ENCODE measurements around the gene ZMYM2.
A peak's percentile ranks its signal among the peaks of the same experiment; 100 is the strongest.
"Not testable (repeated sequence)": the region's sequence is repeated elsewhere in the genome, so short reads cannot be mapped to it uniquely, and the experiment has no call there.

The ZMYM2 gene

DNA sequence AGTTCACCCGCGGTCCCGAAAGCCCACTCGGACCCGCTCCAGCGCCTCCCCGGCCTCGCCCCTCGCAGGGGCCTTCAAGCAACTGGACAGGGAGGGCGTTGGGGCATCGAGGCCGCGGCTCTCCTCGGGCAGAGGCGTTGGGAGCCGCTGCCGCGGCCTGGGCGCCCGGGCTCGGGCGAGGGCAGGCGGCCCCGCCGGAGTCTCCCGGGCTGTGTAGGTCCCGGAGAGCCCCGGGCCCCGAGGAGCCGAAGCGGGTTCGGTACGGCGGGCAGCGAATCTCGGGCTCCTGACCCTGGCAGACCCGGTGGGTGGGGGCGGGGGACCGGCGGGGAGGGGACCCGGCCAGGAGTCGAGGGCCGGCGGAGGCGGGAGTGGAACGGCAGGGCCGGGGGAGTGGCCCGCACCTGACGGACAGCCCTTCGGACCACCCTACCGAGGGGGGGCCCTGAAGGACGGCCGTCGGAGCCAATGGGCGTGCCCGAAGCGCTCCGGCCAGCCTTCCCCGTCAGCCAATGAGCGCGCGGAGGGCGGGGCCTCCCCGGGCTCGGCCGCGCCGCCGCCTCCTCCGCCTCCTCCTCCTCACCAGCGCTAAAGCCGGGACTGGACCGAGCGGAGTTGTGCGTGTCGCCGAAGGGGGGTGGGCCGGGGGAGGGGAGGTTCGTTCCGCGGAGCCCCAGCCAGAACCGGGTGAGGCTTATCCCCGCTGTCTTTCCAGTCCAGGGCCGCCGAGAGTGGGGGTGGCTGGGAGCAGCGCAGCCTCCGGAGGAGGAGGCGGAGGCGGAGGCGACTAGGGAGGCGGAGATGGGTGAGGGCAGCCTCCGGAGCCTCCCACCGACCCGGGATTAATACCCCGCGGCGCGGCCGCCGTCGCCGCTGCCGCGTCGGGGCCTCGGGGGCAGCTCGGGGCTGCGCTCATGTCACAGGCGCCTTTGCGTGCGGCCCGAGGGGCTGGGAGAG lies at the start of gene ZMYM2:
ZMYM2 (plus strand) TSS at position 573 of the 957 bp plus-strand sequence. CDS start 34,346 bp downstream, outside the sequence.
- peak; percentile 71 for DNase-seq (ENCODE audit: low read depth)

DNA sequence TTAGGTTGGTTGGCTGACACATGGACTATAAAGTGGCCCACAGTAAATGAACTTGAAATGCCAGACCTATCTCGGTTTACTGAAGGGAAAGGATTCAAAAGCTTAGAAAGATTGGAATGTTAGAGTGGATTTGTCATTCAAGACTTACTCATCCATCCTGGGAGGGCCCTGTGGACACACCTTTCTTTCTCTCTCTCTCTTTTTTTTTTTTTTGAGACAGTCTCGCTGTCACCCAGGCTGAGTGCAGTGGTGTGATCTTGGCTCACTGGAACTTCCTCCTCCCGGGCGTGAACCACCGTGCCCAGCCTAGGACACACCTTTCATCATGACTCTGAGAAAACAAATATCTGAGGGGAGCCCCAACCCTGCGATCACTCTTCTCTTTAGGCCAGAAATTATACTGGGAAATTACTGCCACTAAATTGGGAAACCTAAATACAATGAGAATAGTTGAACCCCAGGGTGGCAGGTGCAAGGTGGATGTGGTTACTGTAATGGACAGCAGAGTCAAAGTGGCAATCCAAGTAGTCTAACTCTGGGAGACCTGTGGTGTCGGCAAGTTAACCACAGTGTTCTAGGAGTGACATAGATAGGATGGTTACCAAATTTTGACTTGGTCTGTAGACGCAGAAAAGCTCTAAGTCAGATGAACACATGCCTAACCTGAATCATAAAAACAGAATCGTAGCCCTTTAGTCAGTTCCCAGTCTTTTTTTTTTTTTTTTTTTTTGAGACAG lies 48.0 kb upstream of the ZMYM2 start:
- DNase-seq (ENCODE audit: low read depth): no peak

DNA sequence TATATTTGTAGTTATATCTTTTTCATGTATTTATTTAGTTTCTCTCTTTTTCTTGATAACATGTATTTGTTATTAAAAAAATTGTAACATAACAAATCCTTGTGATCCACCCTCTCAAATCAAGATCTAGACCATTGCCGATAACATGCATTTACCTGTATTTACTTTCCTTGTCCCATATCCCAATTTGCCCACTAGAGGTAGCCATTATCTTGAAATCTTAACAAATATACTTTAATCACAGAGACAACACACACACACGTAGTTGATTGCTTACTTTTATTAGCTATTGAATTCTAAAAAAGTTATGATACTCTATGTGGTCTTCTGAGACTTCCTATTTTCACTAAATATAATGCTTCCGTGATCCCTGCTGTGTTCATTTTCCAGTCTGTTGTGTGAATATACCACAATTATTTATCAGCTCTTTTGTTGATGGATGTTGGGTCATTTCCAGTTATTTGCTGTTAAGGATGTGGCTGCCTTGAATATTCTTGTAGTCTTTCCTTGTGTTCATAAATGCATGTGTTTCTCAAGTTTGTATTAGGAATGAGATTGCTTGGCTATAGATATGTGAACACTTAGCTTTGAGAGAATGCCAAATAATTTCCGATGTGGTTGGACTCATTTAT lies 31.3 kb upstream of the ZMYM2 start:
- no peak for DNase-seq (ENCODE audit: low read depth)

DNA sequence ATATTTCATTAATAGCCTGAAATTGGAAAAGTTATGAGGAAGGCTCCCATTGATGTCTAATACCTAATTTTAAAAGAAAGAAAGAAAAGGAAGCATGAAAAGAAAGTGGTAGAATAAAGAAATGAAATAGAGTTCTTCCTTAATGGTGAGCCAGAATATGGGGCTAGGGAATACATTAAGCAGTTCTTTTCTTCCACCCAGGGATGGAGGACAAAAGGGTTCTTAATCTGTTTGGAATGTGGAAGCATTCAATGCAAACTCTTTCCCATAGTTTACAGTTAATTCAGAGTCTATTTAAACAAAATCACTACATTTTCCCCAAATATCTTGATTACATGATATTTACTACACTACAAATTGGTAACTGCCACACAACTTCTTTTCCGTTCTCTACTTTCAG lies 18.4 kb upstream of the ZMYM2 start:
- DNase-seq (ENCODE audit: low read depth): no peak

DNA sequence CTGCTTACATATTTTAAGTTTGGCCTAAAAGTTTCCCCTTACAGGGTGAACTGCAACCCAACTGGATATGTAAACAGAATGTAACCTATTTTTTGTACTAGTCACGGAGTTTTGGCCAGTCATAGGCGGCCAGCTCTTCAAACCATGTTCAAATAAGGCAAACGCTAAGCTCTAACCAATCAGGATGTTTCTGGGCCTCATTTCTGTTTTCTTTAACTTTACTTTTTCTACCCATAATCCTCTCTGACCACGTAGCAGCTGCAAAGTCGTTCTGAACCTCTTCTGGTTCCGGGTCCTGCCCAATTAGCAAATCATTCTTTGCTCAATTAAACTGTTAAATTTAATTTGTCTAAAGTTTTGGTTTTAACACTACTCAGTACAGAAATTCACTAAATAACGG lies 8.2 kb upstream of the ZMYM2 start:
- DNase-seq (ENCODE audit: low read depth): no peak

DNA sequence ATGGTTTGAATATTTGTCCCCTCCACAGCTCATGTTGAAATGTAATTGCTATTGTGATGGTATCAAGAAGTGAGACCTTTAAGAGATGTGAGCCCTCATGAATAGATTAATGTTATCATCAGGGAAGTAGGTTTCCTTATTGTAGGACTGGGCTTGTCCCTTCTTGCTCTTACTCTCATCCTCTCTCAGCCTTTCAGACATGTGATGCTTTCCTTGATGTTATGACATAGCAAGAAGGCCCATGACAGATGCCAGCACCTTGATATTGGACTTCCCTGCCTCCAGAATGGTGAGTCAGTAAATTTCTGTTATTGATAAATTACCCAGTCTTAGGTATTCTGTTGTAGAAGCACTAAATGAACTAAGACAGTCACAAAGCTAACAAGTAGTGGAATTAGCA lies 5.7 kb upstream of the ZMYM2 start:
- DNase-seq (ENCODE audit: low read depth): no peak

DNA sequence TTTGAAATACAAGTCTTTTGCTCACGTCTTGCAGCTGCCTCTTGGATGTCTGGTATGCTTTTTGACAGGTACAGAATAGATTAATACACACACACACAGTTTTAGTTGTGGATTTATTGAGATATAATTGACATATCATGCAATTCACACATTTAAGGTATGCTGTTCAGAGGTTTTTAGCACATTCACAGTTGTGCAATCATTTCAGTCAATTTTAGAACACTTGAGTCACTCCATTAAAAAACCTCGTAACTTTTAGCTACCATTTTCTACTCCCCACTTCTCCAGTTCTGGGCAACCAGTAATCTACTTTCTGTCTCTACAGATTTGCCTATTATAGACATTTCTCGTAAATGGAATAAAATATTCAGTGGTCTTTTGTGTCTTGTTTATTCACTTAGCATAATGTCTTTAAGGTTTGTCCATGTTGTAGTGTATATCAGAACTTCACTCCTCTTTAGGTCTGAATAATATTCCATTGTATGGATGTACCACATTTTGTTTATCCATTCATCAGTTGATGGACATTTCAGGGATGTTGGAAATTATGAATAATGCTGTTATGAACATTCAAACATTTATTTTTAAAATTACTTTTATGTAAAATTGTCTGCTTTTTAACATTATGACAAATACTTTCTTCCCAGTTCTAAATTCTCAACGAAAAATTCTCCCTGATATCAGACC lies 2.5 kb upstream of the ZMYM2 start:
- no peak for DNase-seq (ENCODE audit: low read depth)

DNA sequence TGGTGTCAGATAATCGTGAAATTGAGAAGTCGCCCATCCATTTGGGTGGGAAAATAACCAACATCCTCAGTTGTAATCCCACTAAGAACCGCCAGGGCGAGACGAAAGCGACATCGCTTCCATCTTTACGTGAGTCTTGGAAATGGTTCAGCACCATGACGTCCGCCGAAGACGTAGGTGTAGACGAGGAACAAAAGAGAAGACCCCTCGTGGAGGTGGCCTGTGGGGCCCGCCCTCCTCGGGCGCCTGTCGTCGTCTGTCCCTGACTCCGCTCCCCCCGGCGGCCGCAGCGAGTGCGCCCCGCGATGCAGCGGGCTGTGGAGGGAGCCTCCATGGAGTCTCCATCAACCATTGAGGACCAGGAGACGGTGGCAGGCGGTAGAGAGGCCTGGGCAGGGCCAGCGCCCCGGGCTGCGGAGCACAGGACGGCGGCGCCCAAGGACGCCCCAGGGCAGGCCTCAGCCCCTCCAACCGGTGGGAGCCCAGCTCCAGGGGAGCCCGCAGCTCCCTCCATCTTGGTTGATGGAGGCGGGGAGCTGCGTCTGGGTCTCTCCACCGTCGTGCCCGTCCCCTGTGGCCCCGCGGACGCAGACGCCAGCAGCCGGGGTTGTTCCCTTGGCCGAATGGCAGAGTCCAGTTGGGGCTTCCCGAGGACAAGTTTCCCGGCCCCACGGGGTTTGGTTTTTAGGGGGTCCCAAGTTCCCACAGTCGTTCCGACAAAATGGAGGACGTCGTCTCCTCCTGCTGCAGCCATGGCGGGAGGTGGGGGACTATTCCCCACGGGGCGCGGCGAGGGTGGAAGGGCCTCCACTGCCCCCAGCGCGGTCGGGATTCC lies 990 bp upstream of the ZMYM2 start:
- peak; percentile 16 for DNase-seq (ENCODE audit: low read depth)

DNA sequence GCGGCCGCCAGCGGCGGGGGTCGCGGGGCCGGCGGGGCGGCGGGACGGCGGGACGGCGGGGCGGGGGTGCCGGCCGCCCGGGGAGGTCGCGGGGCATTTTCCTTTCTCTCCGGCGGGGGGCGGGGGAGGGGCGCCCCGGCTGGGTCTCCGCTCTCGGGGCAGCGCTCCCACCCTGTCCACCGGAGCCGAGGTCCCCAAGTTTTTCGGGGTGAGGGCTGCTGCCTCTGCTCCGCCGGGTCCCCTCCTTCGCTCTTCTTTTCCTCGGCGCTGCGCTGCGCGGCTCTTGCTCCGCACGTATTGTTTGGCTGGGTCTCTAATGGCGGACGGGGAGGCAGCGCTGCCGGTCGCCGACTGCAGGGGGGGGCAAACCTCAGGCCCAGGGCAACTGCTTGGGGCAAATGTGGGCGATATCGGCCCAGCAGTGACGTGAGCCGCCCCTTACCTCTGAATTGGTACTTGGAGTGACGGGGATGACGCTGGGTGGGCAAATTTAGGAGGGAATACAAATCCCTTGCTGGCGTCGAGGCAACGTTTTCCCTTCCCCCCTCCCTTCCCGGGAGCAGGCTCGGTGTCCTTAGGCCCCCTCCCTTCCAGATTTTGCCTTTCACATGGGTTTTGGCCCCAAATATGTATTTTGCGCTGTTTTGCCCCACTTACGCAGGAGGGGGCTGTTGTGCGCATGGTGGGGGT lies 759 bp downstream of the ZMYM2 start:
- DNase-seq (ENCODE audit: low read depth): peak; percentile 9

DNA sequence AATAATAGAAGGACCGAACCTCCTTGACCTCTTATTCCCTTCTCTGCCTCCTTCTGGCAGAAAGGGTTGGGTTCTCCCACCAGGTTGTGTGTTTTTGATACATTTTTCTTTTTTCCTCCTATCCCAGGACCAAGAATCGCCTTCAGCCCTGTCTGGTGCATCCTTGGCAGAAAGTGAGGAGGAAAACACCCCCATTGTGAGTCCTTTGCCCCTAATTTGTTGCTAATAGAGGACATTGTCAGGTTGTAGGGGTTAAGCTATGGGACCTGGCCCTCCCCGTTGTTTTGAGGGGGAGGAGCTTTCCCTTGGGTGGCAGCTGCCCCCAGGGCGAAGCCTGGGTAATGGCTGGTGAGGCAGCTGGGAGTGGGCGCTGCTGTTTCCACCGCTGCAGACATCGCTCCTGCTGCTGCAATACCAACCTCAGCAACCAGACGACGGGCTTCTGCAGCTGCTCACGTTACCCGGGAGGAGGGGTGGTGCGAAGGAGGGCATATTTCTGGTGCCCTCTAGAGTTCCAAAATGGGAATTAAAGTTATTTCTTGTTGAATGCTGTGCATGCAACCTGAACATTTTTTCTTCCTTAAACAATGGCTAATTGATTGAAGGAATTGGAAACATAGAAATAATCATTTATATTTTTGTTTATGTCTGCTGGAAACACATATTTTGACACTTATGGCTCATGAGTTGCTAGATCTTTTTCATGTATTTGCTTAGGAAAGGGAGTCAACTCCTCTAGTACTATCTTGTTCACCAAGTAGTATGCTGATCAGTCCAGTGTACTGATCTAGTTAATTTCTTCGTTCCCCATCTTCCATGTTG lies 1.5 kb downstream of the ZMYM2 start:
- peak; percentile 52 for DNase-seq (ENCODE audit: low read depth)

DNA sequence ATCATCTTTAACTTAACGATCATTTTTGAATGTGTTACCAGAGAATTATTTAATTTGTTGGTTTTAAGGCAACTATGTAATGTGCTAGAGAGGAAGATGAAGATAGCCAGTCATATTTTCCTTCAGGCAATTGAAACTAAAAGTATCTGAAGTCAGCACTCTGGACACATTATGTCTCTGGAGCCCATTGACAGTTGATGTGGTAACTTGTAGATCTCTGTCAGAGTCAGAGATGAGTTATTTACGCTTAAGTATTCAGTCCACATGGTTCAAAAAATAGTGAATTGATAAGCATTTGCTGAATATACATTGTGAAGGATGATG lies 2.1 kb downstream of the ZMYM2 start:
- no peak for DNase-seq (ENCODE audit: low read depth)

DNA sequence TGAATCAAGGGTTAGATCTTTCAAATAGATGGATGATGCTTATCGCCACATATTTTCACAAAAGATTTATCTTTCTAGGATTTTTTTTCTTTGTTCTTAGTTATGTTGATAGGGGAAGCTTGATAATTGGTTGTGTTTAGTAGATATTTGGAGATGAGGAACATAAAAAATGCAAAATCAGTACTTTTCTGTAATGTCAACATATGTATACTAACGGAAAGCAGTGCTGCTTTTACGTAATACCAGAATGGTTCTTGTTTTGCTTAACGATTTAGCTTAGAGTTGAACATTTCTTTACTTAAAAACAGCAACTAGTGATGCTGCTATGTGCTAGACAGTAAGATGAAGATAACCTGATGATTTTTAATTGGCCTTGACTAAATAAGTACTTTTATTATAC lies 3.0 kb downstream of the ZMYM2 start:
- no peak for DNase-seq (ENCODE audit: low read depth)

DNA sequence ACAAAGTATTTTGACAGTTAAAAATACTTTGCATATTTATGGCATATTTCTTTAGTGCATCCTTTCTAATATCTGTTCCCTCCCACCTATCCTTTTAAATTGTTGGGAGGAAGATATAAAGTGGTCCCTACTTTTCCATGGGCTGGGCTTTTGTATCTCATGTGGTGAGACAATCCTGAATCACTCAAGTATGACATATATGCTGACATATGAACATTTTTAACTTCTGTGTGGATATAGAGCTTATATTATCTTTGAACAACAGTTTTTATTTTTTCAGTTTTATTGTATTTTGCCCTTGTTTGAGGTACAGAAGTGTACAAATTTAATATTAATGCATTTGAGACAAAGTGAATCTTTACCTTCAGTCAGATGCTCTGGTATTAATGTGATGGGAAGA lies 3.4 kb downstream of the ZMYM2 start:
- DNase-seq (ENCODE audit: low read depth): no peak

DNA sequence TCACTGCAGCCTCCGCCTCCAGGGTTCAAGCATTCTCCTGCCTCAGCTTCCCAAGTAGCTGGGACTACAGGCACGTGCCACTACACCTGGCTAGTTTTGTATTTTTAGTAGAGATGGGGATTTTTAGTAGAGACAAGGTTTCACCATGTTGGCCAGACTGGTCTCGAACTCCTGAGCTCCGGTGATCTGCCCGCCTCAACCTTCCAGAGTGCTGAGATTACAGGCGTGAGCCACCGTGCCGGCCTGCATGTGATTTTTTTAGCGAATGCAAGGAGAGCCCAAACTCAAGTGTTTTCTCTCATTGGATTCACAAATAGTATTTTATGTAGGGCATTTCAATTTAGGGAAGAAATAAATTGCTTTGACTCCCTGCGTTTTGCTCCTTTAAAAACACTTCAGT lies 4.4 kb downstream of the ZMYM2 start:
- DNase-seq (ENCODE audit: low read depth): no peak

DNA sequence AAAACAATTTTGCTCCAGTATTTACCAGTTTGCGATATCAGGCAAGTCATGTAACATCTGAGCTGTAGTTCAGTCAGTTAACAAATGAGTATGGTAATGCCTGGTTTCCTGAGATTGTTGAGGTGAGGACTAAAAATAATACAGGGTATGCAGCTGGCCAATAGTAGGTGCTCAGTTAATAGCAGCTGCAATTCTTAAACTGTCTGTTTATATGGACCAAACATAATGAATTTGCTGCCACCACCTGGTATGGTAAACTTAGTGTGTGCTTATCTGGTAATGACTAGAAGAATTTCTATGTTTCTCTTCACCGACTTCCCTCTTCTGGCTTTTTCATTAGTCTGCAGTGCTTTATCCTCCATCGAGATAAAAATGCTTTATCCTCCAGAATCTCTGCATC lies 9.1 kb downstream of the ZMYM2 start:
- DNase-seq (ENCODE audit: low read depth): no peak

DNA sequence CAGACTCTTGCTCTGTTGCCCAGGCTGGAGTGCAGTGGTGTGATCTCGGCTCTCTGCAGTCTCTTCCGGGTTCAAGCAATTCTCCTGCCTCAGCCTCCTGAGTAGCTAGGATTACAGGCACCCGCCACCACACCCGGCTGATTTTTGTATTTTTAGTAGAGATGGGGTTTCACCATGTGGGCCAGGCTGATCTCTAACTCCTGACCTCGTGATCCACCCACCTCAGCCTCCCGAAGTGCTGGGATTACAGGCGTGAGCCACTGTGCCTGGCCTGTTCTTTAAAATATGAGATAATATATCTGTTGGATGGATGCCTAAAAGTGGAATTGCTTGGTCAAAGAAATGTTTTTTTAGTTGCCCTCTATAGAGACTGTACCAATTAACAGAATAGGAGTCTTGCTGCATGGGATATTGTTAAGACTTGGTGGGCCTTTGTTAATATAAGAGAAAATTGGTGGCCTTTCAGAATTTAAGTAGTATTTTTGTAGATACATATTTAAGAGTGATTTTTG lies 16.0 kb downstream of the ZMYM2 start:
- not testable (repeated sequence) for DNase-seq (ENCODE audit: low read depth)

DNA sequence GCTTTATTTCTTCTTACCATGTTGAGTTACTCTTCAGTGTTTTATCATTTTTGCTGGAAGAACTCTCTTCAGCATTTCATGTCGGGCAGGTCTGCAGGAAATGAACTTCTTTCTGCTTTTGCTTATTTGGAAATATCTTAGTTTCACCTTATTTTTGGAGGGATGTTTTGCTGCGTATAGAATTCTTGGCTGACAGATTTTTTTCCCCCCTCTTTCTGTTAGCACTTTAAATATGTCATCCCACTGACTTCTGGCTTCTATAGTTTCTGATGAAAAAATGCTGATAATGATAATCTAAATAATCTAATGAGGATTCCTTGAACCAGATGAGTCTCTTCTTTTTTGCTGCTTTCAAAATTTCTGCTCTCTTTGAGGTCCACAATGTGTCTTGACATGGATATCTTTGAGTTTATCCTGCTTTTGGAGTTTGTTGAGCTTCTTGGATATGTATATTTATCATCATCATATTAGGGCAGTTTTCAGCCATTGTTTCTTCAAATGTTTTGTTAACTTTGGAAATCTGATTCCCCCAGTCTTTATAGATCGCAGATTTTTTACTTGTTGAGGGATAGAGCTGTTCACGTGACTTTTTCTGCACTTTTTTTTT lies 20.4 kb downstream of the ZMYM2 start:
- no peak for DNase-seq (ENCODE audit: low read depth)

DNA sequence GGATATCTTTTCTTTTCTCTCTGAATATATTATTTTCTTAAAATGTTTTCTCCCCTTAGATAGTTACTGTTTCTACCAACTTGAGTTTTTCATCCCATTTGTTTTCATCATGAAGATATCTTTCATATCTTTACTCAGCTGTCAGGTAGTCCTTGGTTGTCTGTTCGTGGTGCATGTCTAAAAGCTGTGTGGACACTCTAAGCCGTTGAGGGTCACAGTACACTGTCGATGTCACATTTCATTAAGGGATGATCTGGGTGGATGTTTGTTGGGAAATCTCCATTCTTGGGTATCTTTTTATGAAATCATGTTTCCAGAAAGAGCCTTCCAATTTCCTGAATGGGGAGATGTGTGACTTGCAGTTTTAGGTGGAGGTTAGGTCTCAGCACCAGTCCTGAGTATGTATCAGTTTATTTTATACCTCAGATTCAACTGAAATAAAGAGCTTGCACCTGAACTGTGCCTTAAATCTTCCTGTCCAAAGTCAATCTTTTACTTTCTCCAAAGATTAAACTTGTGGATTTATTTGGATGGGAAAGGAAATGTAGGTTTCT lies 23.2 kb downstream of the ZMYM2 start:
- DNase-seq (ENCODE audit: low read depth): no peak

Data from GM04503 (cell line).